NK-92 (cell line): ENCODE results near the gene ADGRG1.

Experiments used
- DNase-seq: peaks from one replicate; lab custom pipeline; 2025; ENCODE audit not compliant: unreplicated experiment; lab: John Stamatoyannopoulos, UW

ADGRG1 gene

GRCh38 chr16:57635266-57636097, 7.1 kb downstream of the ADGRG1 start:
- no peak for DNase-seq

GRCh38 chr16:57636184-57636583, 7.8 kb downstream of the ADGRG1 start:
- DNase-seq, result no peak

- no peak for DNase-seq
These were observed 8.6 kb downstream of the ADGRG1 start for GRCh38 chr16:57637020-57637419.

- DNase-seq, result no peak
These were observed 9.0 kb downstream of the ADGRG1 start for GRCh38 chr16:57637424-57637823.

GRCh38 chr16:57637965-57638364, 9.5 kb downstream of the ADGRG1 start:
- no peak for DNase-seq

GRCh38 chr16:57638381-57638780, 10.0 kb downstream of the ADGRG1 start:
- no peak for DNase-seq

GRCh38 chr16:57639172-57639887, 10.9 kb downstream of the ADGRG1 start:
- no peak for DNase-seq

- DNase-seq, result no peak
These were observed 11.8 kb downstream of the ADGRG1 start for GRCh38 chr16:57640185-57640584.

GRCh38 chr16:57640612-57641011, 12.2 kb downstream of the ADGRG1 start:
- no peak for DNase-seq

- DNase-seq, result no peak
These were observed 14.0 kb downstream of the ADGRG1 start for GRCh38 chr16:57642160-57643135.

- no peak for DNase-seq
These were observed 14.9 kb downstream of the ADGRG1 start for GRCh38 chr16:57643147-57643874.

- no peak for DNase-seq
These were observed 15.5 kb downstream of the ADGRG1 start for GRCh38 chr16:57643910-57644309.

GRCh38 chr16:57644383-57645014, 16.1 kb downstream of the ADGRG1 start:
- no peak for DNase-seq

- no peak for DNase-seq
These were observed 16.7 kb downstream of the ADGRG1 start for GRCh38 chr16:57645169-57645568.

GRCh38 chr16:57645691-57646387, 17.4 kb downstream of the ADGRG1 start:
- no peak for DNase-seq

- DNase-seq, result no peak
These were observed 18.1 kb downstream of the ADGRG1 start for GRCh38 chr16:57646388-57647039.

GRCh38 chr16:57647136-57647875, 18.9 kb downstream of the ADGRG1 start:
- no peak for DNase-seq

- no peak for DNase-seq
These were observed 19.7 kb downstream of the ADGRG1 start for GRCh38 chr16:57648125-57648524.
